PC-3 (cell line): Measurements from ENCODE around the gene NUP93.

Source experiments
- EZH2 ChIP-seq: fragments of 300-600 bp; sonication (generic); IDR thresholded peaks from one replicate; pipeline ENCODE4 v1.6.1; 2017; ENCODE audit warnings: antibody characterized with exemption, mild to moderate bottlenecking, low read length; ENCODE audit not compliant: unreplicated experiment
- EZH2phosphoT487 ChIP-seq: fragments of 300-600 bp; sonication (generic); IDR thresholded peaks from 2 replicates; pipeline ENCODE4 v1.6.1; 2018; ENCODE audit warnings: mild to moderate bottlenecking, antibody characterized with exemption, low read length, borderline replicate concordance
- TF ChIP-seq, protein P1 (sequence below): fragments of 300-600 bp; sonication (generic); conservative IDR thresholded peaks from 2 replicates; pipeline ENCODE4 v1.5.1; 2017; ENCODE audit warnings: antibody characterized with exemption, low read depth, mild to moderate bottlenecking, low read length

DNA sequence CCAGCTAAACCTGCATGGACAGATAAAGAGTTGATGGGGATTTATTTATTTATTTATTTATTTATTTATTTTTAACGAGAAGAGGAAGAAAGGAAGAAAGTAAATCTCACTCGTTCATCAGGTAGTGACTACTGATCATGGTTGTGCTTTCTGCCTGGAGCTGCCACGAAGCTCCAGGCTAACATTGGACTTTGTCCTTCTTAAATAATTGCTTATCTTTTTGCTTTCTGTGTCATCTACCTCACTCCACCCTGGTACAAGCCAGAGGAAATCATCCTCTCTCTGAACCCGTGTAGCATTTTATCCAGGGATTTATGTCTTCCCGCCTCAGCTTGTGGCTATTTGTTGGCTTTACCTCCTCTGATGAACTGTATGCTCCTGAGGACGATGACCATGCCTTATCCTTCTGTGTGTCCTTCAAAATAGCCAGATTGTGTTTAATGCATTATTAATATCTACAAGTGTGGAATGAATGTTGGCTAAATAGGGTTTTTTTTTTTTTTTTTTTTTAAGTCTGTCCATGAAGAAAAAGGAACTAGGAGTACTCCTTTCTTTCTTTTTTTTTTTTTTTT, 127.0 kb downstream of the NUP93 start:
- TF ChIP-seq EZH2phosphoT487: no peak
- TF ChIP-seq, protein P1, sequence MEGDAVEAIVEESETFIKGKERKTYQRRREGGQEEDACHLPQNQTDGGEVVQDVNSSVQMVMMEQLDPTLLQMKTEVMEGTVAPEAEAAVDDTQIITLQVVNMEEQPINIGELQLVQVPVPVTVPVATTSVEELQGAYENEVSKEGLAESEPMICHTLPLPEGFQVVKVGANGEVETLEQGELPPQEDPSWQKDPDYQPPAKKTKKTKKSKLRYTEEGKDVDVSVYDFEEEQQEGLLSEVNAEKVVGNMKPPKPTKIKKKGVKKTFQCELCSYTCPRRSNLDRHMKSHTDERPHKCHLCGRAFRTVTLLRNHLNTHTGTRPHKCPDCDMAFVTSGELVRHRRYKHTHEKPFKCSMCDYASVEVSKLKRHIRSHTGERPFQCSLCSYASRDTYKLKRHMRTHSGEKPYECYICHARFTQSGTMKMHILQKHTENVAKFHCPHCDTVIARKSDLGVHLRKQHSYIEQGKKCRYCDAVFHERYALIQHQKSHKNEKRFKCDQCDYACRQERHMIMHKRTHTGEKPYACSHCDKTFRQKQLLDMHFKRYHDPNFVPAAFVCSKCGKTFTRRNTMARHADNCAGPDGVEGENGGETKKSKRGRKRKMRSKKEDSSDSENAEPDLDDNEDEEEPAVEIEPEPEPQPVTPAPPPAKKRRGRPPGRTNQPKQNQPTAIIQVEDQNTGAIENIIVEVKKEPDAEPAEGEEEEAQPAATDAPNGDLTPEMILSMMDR: no peak
- TF ChIP-seq EZH2: no peak
